H1 (cell line): ENCODE results near the gene KHSRP. TPM values are rescaled to one million over a fixed set of nuclear protein-coding genes. Genes with fewer than 3 reads are reported as not detected.
A peak's percentile ranks its signal among the peaks of the same experiment; 100 is the strongest.

ENCODE experiments used
- BACH1 ChIP-seq: IDR thresholded peaks from 2 replicates; pipeline ENCODE4 v1.6.1; 2012; ENCODE audit warnings: low read length, improper control_type of control experiment
- CHD7 ChIP-seq: fragments of 300-600 bp; sonication (generic); IDR thresholded peaks from 2 replicates; pipeline ENCODE4 v1.7.1; 2012; ENCODE audit warnings: low read length, moderate library complexity, mild to moderate bottlenecking, inconsistent platforms; ENCODE audit not compliant: insufficient replicate concordance
- CREB1 ChIP-seq: IDR thresholded peaks from 2 replicates; pipeline ENCODE4 v1.6.1; 2012; ENCODE audit warnings: inconsistent platforms
- EP300 ChIP-seq, 2 experiments: IDR thresholded peaks; 1 replicate in 1 of 2; 2 replicates in 1 of 2; pipeline ENCODE4 v1.6.1; 2011 to 2012; ENCODE audit warnings: low read depth in 2 of 2, low read length in 2 of 2, mild to moderate bottlenecking in 2 of 2, borderline replicate concordance in 1 of 2, inconsistent platforms in 1 of 2, moderate library complexity in 1 of 2
- EZH2 ChIP-seq: fragments of 200-600 bp; sonication (generic); IDR thresholded peaks from 2 replicates; pipeline ENCODE4 v1.7.1; 2012; ENCODE audit warnings: low read depth, mild to moderate bottlenecking, moderate library complexity, low read length, inconsistent platforms; ENCODE audit not compliant: severe bottlenecking
- KDM1A ChIP-seq: fragments of 200-600, 300-600 bp; sonication (generic); IDR thresholded peaks from 2 replicates; pipeline ENCODE4 v1.7.1; 2016; ENCODE audit warnings: mild to moderate bottlenecking, low read length, borderline replicate concordance
- MAFK ChIP-seq: IDR thresholded peaks from 2 replicates; pipeline ENCODE4 v1.6.1; 2012; ENCODE audit warnings: low read depth, mild to moderate bottlenecking, improper control_type of control experiment, low read length
- MAX ChIP-seq: IDR thresholded peaks from 2 replicates; pipeline ENCODE4 v1.6.1; 2012; ENCODE audit warnings: inconsistent platforms
- POU5F1 ChIP-seq: IDR thresholded peaks from 2 replicates; pipeline ENCODE4 v1.6.1; 2011; ENCODE audit warnings: low read depth, mild to moderate bottlenecking, low read length, moderate library complexity
- RFX5 ChIP-seq: IDR thresholded peaks from 2 replicates; pipeline ENCODE4 v1.6.1; 2011; ENCODE audit warnings: low read depth, low read length, improper control_type of control experiment, borderline replicate concordance
- polyA plus RNA-seq, 7 experiments: library from polyadenylated mRNA; depleted of rRNA in 3 of 7; stranded (reverse) in 5 of 7; unstranded in 2 of 7; fragments of >200 nt in 5 of 7; fragments of 200-250 nt in 2 of 7; gene quantifications; 1 replicate in 5 of 7; 2 replicates in 1 of 7; 4 replicates in 1 of 7; pipeline versions ENCODE4 v1.2.1 to v1.2.3, GENCODE V29; 2011 to 2013; ENCODE audit warnings: missing spikeins in 2 of 7, mixed read lengths in 2 of 7
- total RNA-seq: library from RNA; stranded (reverse); fragmentation: NEBNext Ultra II Directional; extraction: Animal tissue kit (Norgen Biotek cat#: 25700); gene quantifications from 2 replicates; pipeline ENCODE4 v1.2.1, GENCODE V29; 2021

Gene KHSRP
- total and polyA plus RNA-seq, 2 of the 8 experiments (the other 6 are each of a cell fraction or from before 2014, with no cell fraction given), result 143 to 573 TPM

- TF ChIP-seq RFX5, result no peak
- TF ChIP-seq EZH2, result no peak
- no peak for TF ChIP-seq MAFK
- TF ChIP-seq BACH1, result no peak
- peak; percentile 58 for TF ChIP-seq CREB1
- no peak for TF ChIP-seq CHD7
- TF ChIP-seq EP300 (IDR thresholded peaks at IDR 0.05; ENCODE audit: borderline replicate concordance in 1 of 2, low read depth in 2 of 2, low read length in 2 of 2), result no peak; a peak in 1 of 3 replicates
- TF ChIP-seq KDM1A, result no peak
- 0 out of 2 replicates have a peak, but pooled peaks have one; percentile 52 for TF ChIP-seq MAX
- TF ChIP-seq POU5F1, result no peak
Observed at GRCh38 chr19:6464070-6464873, 39.7 kb upstream of the KHSRP start, which contains the start of gene CRB3 (continued).
